ENCODE measurements around the gene CFAP45. TPM values are rescaled to one million over a fixed set of nuclear protein-coding genes. Genes with fewer than 3 reads are reported as not detected.

The CFAP45 gene
- total RNA-seq, 4 donors from 2014 or later: 0.17 to 0.32 TPM; not detected in 2

GRCh38 chr1:159933347-159933746 lies 33.4 kb upstream of the CFAP45 start:
- H3K27me3 ChIP-seq: peaks cover 0 to 17% (median 0%) of the 10 kb centered on the region in 4 donors
- no peaks in the 10 kb centered on the region for H3K36me3 ChIP-seq
- WGBS: 94% methylated on average over 4 of the region's 4 CpGs
- H3K4me3 ChIP-seq: no peak overlapping the region
- no peaks in the 10 kb centered on the region for H3K9me3 ChIP-seq
- intact Hi-C loops (cut with DNase I): no loop called here
- no peak overlapping the region for H3K27ac ChIP-seq (replicated peaks in 1 of 4)
- DNase-seq (ENCODE audit: extremely low spot score): no peak
- TF ChIP-seq EP300 (IDR thresholded peaks at IDR 0.05) (no peak), POLR2AphosphoS5 (IDR thresholded peaks at IDR 0.05) (no peak), POLR2A (IDR thresholded peaks at IDR 0.05; ENCODE audit: low read depth) (no peak), CTCF (IDR thresholded peaks at IDR 0.05) (no peak)
- H3K4me1 ChIP-seq: peaks cover 0 to 8% (median 8%) of the 10 kb centered on the region in 4 donors

- Histone ChIP-seq H3K9me3 (no peaks in the 10 kb centered on the region), H3K27ac (replicated peaks in 1 of 4) (no peak overlapping the region), H3K27me3 (peaks cover 0 to 17% (median 0%) of the 10 kb centered on the region in 4 donors), H3K36me3 (no peaks in the 10 kb centered on the region), H3K4me3 (no peak overlapping the region), H3K4me1 (peaks cover 0 to 8% (median 8%) of the 10 kb centered on the region in 4 donors)
- no peak for TF ChIP-seq EP300 (IDR thresholded peaks at IDR 0.05)
- no peak for TF ChIP-seq CTCF (IDR thresholded peaks at IDR 0.05)
- intact Hi-C loops (cut with DNase I): no loop called here
- no peak for DNase-seq (ENCODE audit: extremely low spot score)
- WGBS: 55% methylated on average over 6 of the region's 16 CpGs
Measured at GRCh38 chr1:159932296-159933285, 32.6 kb upstream of the CFAP45 start.

GRCh38 chr1:159931795-159932173 lies 31.8 kb upstream of the CFAP45 start:
- Histone ChIP-seq H3K27ac (replicated peaks in 1 of 4) (no peak overlapping the region), H3K4me3 (no peak overlapping the region), H3K27me3 (peaks cover 0 to 9% (median 0%) of the 10 kb centered on the region in 4 donors), H3K4me1 (peaks cover 0 to 11% (median 8%) of the 10 kb centered on the region in 4 donors), H3K9me3 (no peaks in the 10 kb centered on the region), H3K36me3 (no peaks in the 10 kb centered on the region)
- intact Hi-C loops (cut with DNase I): no loop called here
- whole genome bisulfite sequencing: 90% methylated on average over 3 of the region's 3 CpGs
- no peak for TF ChIP-seq CTCF (IDR thresholded peaks at IDR 0.05)
- TF ChIP-seq POLR2A (IDR thresholded peaks at IDR 0.05; ENCODE audit: low read depth): no peak
- DNase-seq (ENCODE audit: extremely low spot score): no peak

GRCh38 chr1:159931101-159931794 lies 31.3 kb upstream of the CFAP45 start:
- Histone ChIP-seq H3K4me1 (peaks cover 1 to 10% (median 6%) of the 10 kb centered on the region in 4 donors), H3K27ac (replicated peaks in 1 of 4) (no peak overlapping the region), H3K4me3 (no peak overlapping the region), H3K36me3 (no peaks in the 10 kb centered on the region), H3K9me3 (no peaks in the 10 kb centered on the region), H3K27me3 (peaks cover 0 to 6% (median 0%) of the 10 kb centered on the region in 4 donors)
- intact Hi-C loops (cut with DNase I): no loop called here
- DNase-seq (ENCODE audit: extremely low spot score): no peak
- TF ChIP-seq EP300 (IDR thresholded peaks at IDR 0.05) (no peak), CTCF (IDR thresholded peaks at IDR 0.05) (no peak), POLR2A (IDR thresholded peaks at IDR 0.05; ENCODE audit: low read depth) (no peak), POLR2AphosphoS5 (IDR thresholded peaks at IDR 0.05) (no peak)
- WGBS: 92% methylated on average over 13 of the region's 13 CpGs
